Gastrocnemius medialis (tissue), 4 donors: ENCODE results near the gene MACROD2.

Source experiments
- POLR2A ChIP-seq, 2 donors: fragments of 450-650 bp; IDR thresholded peaks; one replicate each; pipeline ENCODE4 v1.6.1; 2017; ENCODE audit warnings: antibody characterized with exemption in 2 of 2, mild to moderate bottlenecking in 2 of 2, moderate library complexity in 2 of 2
- TF ChIP-seq, protein P1 (sequence below), 5 experiments: fragments of 450-650 bp in 3 of 5; fragments of 200-600 bp in 2 of 5; sonication (generic) in 2 of 5; IDR thresholded peaks in 4 of 5; conservative IDR thresholded peaks in 1 of 5; 1 replicate in 4 of 5; 2 replicates in 1 of 5; pipeline ENCODE4 v1.5.1; 2016 to 2019; ENCODE audit warnings: antibody characterized with exemption in 5 of 5, mild to moderate bottlenecking in 3 of 5, moderate library complexity in 3 of 5

DNA sequence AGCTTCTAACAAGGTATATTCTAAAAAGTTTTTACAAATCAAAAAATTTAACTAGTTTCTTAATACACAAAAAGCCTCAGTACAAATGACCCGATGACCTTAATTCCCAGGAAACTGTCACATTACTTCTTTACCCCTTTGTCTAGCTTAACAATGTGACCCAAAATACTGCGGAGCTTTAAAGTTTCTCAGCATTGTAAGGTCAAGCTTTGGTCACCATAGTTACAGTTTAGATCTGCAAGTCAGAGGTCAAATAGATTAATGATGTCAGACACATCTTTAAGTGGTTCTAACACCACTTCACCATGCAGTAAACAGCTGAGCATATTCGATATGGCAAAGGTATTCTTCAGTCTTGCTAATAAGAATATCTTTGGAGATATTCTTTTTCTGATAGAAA is 378.9 kb downstream of the MACROD2 start:
- no peak for TF ChIP-seq POLR2A (IDR thresholded peaks at IDR 0.05)
- TF ChIP-seq, protein P1, sequence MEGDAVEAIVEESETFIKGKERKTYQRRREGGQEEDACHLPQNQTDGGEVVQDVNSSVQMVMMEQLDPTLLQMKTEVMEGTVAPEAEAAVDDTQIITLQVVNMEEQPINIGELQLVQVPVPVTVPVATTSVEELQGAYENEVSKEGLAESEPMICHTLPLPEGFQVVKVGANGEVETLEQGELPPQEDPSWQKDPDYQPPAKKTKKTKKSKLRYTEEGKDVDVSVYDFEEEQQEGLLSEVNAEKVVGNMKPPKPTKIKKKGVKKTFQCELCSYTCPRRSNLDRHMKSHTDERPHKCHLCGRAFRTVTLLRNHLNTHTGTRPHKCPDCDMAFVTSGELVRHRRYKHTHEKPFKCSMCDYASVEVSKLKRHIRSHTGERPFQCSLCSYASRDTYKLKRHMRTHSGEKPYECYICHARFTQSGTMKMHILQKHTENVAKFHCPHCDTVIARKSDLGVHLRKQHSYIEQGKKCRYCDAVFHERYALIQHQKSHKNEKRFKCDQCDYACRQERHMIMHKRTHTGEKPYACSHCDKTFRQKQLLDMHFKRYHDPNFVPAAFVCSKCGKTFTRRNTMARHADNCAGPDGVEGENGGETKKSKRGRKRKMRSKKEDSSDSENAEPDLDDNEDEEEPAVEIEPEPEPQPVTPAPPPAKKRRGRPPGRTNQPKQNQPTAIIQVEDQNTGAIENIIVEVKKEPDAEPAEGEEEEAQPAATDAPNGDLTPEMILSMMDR (IDR thresholded peaks at IDR 0.05 in 4 of 5, conservative IDR thresholded peaks at IDR 0.05 in 1 of 5): no peak
